SHP77 (cell line): Measurements from ENCODE around the gene CHI3L2.
"Not testable (repeated sequence)": the region's sequence is repeated elsewhere in the genome, so short reads cannot be mapped to it uniquely, and the experiment has no call there.

Source experiments
- DNase-seq, 2 experiments: peaks; one replicate each; lab custom pipeline; 2025; lab: John Stamatoyannopoulos, UW

CHI3L2 gene

DNA sequence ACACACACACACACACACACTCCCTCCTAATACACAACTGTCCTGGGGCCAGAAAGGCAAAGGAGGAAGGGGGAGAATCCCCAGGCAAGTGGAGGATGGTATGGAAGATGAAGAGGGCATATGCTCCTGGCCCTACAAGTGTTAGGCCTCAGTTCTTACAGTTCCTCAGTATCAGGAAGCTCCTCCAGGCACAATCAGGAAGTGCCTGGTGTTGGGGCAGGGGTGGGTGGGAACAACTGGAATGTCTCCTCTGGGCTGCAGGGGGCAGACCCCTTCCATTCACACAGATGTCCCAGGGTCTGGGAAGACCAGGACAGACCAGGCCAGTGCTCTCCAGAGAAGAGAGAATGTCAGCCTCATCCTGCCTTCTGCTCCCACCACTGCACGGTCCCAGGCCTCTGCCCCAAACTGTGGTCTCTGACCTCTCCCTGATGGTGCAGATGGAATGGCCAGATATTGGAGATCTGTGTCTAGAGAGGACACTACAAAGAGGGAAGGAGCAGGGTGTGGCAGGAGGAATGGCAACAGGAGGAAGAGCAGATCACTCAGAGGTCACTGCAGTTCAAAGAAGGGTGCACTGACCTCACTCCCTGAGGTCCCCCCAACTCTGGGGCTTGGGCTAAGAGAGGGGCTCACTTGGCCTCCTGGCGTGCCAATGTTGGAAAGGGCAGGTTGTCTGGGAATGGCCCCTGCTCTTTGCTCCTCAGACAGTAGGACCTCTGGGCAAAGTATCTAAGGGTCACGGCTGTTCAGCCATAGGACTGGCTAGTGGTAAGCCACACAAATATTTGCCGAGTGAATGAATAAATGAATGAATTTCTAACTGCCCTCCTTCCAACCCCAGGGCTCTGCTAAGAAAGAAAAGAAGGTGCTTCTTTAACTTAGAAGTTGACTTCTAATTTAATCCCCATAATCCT is 24.5 kb upstream of the CHI3L2 start:
- no peak for DNase-seq

- DNase-seq: no peak
Measured at GRCh38 chr1:111203681-111204200, 23.8 kb upstream of the CHI3L2 start.

GRCh38 chr1:111204201-111204982 is 23.1 kb upstream of the CHI3L2 start:
- no peak for DNase-seq

- no peak for DNase-seq
Measured at GRCh38 chr1:111204983-111205713, 22.4 kb upstream of the CHI3L2 start.

- DNase-seq: no peak
Measured at GRCh38 chr1:111205714-111206050, 21.8 kb upstream of the CHI3L2 start.

DNA sequence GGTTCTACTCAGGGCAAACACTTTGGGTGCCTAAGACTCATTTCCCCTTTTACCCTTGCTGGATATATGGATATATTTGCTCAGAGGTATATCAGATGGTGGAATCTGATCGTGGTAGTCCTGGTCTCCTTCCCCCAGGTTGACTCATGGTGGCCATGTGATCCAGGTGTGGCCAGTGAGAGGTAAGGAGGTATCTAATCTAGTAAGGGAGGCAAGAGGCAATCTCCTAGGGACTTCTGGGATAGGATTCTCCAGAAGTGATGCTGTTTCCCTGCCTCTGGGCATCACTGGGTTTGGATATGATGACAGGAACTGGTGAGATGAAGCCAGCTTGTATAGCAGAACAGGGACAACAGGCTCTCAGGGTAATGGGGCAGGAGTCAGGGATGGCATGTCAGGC is 18.6 kb upstream of the CHI3L2 start:
- DNase-seq: no peak

- DNase-seq: no peak
Measured at GRCh38 chr1:111209622-111210021, 17.9 kb upstream of the CHI3L2 start.

DNA sequence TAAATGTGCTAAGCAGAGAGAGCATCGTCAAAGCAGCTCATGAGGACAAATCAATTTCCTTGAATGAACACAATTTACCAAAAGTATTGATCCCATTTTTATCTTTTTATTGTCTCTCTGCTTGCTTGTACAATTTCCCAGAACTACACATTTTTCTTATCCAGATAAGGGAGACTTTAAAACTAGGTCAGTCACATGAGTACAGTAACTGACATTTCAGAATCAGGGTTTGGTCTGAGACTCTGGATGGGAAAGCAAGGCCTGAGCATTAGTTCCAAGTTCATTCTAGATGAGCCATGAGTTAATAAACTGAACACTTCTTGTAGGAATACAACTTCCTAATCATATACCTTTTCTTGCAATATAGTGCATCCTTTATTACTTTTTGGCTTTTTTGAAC is 15.6 kb upstream of the CHI3L2 start:
- no peak for DNase-seq

- DNase-seq: no peak
Measured at GRCh38 chr1:111212634-111213335, 14.7 kb upstream of the CHI3L2 start.

- no peak for DNase-seq
Measured at GRCh38 chr1:111213412-111213811, 14.1 kb upstream of the CHI3L2 start.

DNA sequence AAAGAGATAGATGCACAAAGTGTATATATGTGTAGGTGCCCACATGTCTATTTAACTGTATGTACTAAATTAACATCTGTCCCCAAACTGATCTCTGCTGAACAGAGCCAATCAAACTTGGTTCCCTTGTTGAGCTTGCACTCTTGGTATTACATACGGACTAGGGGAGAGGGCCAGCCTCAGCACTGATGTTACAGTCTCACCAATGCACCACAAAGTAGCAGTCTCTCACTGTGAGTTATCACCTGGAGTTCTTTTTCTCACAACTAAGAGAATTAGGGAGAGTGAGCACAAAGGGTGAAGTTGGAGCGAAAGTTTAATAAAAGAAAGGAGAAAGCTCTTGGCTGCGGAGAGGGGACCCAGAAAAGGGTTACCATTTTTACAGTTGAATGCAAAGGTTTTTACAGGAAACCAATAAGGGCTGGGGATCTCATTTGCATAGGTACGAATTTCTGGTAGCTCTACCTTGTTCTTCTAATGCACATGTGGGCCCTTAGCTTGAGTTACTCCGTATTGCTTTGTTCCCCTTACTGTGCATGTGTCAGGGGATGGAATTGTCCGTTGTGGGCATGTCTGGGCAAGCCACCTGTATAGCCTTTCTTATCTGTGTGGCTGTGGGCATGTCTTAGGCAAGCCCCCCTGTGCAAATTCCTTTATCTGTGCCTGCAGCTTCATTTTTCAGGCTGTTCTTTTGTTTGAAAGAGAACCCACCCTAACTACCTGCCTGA is 13.3 kb upstream of the CHI3L2 start:
- no peak for DNase-seq

DNA sequence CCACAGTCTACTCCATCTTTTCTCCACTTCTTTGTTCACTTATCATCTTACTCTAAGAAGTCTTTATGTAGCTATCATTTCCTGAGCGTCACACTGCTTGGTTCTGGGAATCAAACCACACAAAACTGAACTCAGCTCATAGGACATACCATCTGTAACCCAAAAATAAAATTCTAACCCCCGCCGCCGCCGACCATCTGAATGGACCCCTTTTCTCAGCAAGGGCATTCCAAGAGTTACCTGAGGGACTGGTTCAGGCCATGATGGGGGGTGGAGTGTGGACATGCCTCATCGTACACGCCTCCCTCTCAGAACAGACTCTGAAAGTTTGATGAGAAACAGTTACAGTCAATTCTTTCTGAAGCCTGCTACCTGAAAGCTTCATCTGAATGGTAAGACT is 12.6 kb upstream of the CHI3L2 start:
- no peak for DNase-seq

DNA sequence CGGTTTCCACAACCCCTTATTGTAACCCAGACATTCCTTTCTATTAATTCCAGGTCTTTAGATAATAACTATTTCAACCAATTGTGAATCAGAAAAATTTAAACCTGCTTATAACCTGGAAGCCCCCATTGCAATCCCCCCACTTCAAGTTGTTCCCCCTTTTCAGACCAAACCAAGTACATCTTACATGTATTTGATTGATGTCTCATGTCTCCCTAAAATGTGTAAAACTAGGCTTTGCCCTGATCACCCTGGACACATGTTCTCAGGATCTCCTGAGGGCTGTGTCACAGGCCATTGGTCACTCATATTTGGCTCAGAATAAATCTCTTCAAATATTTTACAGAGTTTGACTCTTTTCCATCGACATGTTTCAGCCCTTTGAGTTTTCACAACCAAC is 12.2 kb upstream of the CHI3L2 start:
- not testable (repeated sequence) for DNase-seq

DNA sequence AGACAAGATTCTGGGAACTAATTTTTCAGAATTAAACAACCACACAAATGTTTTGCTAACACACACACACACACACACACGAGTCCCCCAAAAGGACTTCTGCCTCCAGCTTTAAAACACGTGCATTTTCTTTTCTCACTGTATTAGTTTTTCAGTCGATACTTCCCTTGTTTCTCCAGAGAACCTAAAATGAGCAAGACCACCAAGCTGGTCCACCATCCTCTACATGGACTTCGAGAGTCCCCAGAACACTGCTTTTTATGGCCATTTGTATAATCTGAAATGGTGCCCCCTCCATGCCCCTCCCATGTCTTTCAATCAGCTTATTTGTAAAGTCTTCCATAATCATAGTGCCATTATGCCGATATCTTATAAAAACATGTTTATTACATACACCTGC is 10.8 kb upstream of the CHI3L2 start:
- no peak for DNase-seq

DNA sequence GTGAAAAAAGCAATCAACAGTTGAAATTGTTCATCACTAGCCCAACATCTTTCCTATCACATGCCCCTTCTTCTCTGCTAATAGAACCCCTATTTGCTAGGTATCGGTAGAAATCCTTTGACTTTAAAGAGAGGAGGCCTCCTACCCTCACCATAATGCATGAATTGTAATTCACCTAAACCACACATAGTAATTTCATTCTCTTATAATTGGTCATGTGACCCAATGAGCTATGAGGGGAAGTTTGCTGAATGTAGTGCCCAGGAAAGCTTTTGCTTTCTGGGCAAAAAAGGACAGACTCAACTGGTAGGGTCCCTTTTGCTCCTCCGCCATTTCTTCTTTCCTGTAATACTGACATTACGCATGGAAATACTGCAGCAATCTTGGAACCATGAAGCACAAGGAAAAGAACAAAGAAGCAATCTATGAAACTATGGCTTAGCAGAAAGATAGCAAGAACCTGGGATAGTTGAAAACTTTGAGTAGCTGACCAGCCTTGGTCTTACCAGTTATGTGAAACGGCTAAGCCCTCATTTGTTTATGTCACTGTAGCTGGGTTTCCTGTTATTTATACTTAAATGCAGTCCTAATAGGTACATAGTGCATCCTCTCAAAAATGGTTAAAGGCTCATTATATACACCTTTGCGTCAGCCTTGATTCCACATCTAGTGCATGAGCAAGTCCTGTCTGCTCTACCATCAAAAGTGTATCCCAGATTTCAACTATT is 10.2 kb upstream of the CHI3L2 start:
- DNase-seq: no peak

- DNase-seq: no peak
Measured at GRCh38 chr1:111218701-111219556, 8.6 kb upstream of the CHI3L2 start.

DNA sequence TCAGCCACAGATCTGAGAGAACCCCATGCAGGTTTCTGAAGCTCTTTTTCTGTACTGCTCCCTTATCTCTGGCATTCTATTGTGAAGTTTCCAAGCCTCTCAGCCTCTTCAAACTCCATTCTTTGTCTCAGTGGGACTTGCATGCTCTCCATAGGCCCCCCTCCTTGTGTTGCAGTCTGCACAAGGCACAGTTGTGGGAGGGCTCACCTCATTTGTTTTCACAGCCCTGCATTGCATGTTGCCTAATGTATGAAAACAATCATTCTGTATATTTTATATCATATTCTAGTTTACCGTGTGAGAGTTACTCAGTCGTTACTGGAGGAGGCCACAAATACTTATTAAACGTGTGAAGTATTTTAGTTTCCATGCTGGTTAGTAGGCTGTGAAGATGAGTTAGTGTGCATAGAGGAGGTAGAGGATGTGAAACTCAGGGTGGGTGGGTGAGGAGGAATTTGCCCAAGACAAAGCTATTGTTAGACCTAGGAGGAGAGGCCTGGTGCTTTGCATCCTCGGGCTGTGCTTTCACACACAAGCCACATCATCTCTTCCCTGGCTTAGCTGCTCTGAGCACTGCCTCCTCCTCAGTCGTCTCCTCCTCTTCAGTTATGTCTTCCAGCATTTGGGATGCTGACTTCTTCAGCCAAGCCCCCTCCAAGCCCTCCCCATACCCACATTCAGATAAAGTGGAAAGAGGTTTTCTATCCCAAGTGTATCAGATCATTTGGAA is 7.8 kb upstream of the CHI3L2 start:
- DNase-seq: no peak

- DNase-seq: no peak
Measured at GRCh38 chr1:111220302-111220890, 7.1 kb upstream of the CHI3L2 start.
